Stimulated activated naive CD4-positive, alpha-beta T cell (primary cell): Measurements from ENCODE around the gene AFG3L2.

ENCODE experiments used
- DNase-seq, 6 experiments: peaks; one replicate each; lab custom pipeline; 2025; lab: John Stamatoyannopoulos, UW

The AFG3L2 gene

DNA sequence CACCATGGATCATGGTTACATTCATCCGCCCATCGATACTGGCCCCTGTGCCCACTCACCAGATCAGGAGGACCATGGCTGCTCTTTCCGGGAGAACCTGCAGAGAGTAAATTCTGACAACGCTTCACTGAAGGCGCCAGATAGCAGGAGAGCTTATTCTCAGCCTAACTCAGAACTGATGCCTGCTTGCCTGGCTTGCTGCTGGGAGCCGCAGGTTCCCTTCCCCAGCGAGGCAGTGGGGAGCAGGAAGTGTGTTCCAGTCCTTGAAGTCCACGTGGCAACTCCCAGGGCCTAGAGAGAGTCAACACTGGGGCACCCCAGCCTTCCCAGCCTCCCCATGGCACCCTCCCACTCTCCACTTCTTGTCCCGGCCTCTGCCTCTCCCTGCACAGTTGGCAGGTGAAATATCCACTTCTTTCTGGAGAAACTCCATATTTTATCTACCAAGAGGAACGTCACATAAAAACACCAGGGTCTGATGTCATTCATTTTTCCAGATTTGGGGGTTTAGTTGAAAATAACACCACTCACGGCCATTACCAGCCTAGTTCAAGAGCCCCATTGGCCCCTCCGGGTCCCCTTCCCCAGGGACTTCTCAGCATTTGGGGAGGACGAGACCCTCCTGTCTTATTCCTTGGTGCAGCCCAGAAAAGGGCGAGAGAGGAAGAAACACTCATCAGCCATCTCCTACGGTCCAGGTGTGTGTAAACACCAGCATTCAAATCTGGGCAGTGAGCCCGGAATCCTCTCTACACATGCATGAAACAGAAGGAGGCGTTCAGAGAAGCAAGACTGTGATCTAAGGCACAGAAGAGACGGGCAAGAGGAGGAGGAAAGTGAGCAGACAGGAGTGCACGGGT is 72.4 kb downstream of the AFG3L2 start:
- no peak for DNase-seq

DNA sequence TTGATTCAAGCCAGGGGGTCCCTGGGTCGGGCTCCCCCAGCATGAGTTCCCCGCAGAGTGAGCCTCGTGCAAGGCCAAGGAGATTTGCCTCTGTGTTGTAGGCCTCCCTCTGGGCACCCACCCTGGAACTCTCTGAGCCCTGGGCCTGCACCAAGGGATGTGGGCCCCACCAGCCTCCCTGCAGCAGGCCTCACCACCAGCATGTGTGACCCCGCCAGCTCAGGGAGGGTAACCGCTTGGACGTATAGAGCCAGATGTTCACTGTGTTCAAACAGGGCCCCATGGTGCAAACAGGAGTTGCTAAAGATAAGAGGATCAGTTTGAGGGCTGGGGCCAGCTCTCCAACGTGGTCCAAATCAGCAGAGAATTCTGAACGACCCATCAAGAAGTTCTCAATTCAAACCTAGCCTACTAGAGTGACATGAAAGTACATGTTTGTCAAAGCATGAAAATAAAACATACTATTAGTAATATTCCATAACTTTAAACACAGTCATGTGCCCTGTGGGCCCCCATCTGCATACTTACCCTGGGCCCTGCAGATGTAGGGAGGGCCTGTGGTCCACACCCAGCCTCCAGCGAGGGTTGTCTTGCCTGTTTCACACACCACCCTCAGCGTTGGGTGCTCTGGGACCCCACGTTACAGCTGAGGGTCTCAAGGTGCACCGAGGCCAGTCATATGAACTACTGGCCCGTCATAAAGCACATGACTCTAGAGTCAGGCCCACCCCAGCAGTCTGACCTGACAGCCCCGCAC is 74.5 kb downstream of the AFG3L2 start:
- no peak for DNase-seq

DNA sequence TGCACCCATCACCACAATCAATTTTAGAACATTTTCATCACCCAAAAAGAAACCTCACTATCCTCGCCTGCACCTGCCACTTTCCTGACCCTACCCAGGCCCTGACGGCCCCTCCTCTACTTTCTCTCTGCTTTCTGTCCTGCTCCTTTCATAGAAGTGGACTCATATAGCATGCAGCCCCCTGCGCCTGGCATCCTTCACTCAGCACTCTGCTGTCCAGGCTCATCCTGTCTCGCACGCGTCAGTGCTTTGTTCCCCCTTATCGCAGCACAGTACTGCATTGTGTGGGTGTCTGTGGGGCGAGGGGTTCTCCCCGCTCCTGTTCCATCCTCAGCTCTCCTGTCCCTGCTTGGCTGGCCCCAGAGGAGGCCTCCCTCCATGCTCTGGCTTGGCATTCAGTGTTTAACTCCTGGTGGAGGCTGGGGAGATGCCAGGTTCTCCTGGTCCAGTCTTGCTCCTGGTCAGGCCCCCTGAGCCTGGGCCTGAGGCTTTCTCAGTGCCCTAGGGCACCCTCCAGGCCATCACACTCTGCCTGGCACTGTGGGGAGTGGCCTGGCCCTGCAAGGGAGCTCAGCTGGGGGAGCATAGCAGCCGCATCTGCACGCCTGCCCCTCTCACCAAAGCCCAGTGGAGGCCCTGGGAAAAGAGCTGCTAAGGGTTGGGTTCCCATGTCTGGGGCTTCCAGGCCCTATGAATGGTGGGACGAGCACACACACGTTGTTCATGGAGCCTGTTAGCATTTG is 75.6 kb downstream of the AFG3L2 start:
- no peak for DNase-seq

DNA sequence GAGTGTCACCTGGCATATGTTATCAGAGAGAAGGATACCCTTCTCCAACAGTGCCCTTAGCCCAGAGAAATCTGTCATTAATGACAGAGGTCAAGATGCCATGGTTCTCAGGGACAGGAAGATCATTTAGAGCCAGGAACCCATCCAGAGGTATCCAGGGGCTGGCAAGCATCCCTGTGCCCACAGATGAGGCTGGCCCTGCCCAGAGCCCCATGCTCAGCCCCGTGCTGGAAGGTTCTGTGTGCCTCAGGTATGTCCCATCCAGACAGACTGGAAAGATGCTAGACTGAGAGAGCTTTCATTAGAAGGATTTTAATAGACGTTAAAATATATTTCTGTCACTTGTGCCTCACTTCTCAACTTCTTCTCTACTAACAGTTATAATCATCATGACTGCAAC is 77.2 kb downstream of the AFG3L2 start:
- no peak for DNase-seq

DNA sequence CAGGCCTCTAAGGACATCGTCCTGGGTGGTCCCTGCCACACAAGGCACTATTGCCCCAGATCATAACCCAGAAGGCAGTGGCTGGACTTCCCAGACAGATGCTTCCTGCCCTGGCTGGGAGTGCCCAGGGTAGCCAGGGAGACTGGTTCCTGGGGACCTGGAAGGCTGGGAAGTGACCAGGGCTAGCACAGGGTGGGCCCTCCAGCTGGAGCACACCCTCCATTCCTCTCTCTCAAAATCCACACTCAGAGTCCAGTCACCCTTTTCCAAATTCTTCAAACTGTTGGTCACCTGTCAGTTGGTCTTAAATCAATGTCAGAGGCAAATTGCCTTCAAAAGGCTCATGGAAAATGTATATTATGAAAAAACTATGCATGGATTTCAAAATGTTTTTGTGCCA is 80.6 kb downstream of the AFG3L2 start:
- no peak for DNase-seq

DNA sequence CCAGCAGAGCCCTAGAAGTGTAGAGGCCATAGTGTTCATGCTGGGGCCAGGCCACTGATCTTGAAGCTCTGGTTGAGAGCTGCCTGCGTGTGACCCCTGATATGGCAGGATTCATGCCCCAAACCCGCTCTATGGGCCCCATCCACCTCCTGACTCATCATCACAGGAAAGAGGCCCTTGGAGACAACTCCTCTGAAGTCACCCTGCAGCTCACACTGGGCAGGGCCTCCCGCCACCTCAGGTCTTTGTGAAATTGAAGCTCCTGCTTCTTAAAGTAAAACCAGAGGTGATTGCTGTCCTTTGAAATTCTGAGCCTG is 81.0 kb downstream of the AFG3L2 start:
- DNase-seq, result no peak

DNA sequence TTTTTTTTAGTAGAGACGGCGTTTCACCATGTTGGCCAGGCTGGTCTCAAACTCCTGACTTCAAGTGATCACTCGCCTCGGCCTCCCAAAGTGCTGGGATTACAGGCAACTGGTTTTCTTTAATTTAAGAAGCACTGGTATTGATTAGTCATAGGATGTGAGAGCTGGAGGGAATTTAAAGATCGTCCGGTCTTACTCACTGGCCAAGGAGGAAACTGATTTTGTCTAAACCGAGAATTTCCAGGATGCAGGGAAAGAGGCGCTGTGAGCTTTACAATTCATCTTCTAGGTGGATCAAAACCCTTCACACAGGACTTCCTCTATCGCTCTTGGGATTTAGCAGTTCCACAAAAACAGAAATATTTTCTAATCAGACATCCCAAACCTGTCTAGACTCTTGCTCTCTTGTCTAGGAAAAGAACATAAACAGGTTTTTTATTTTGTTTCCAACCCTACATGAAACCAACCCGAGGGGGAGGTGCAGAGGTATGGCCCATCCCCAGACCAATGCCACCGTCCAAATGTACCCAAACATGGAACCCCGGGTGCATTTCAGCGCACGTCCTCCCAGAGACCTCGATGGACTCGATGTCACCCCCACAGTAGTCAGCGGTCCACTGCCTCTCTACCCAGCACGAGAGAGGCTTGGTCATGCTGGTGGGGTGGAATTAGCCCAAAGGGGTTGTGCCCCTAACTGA is 81.5 kb downstream of the AFG3L2 start:
- no peak for DNase-seq

DNA sequence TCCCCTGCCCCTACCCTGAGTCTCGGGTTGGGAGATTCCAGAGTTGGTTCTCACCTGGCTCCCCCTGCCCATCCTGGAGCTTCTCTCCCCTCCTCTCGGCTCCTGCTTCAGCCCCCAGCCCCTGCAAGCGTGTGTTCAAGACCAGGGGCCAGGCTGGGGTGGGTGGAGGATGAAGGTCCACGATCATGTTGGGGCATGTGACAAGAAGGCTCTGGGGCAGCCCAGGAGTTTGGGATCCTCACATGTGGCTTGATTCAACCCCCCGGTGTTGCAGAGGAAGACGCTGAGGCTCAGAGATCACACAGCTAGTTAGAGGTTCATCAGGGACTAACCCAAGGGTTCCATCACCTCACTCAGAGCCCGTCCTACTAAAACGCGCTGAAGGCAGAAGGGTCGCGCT is 83.2 kb downstream of the AFG3L2 start:
- no peak for DNase-seq

DNA sequence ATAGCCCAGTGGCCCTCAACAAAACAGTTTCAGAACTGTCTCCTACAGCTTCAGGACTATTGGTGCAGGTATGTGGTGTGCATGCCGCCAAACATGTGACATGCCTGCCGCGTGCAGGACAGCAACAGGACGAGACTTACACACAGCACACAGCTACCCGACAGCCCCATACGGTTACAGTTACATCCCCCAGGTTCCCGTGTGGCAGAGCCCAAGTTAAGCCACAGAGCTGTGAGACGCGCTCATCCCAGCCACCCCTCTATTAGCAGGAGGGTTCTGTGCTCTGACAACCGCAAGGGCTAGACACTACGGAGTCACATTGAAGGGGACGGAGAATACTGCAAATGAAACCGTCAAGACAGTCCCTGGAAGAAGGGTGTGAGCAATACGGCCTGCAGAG is 85.3 kb downstream of the AFG3L2 start:
- no peak for DNase-seq

DNA sequence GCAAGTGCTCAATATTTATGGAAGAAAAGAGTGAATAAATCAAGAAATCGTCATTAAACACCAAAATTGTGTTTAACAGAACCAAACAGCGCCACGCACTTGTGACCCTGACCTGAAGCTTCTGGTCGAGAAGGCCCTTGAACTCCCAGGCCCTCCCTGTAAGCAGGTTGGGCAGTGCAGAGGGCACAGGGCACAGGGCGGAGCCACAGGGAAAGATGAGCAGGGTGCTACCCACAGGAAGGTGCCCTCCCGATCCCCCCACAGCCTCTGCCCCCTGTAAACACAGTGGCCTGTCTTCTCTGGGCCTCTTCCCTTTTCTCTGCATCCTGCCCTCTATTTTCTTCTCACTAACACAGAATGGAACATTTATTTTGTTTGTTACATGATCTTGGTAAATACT is 85.9 kb downstream of the AFG3L2 start:
- no peak for DNase-seq

DNA sequence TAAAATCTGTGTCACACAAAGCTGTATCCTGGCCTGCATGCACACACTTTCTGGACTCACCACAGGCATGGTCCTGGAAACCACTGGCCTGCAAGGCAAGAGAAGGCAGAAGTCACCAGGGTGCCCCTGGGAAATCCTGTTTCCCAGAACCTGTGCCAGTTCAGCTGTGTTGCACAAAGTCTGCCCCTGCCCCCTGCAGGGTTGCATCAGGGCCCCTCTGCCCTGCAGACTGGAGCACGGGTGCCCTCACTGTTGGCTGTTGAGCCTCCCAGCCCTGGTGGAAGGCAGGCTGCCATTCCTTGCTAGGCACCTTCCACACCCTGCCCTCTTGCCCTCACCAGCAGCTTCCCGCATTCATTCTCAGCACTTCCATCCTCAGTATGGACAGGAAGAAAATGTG is 86.9 kb downstream of the AFG3L2 start:
- DNase-seq, result no peak

DNA sequence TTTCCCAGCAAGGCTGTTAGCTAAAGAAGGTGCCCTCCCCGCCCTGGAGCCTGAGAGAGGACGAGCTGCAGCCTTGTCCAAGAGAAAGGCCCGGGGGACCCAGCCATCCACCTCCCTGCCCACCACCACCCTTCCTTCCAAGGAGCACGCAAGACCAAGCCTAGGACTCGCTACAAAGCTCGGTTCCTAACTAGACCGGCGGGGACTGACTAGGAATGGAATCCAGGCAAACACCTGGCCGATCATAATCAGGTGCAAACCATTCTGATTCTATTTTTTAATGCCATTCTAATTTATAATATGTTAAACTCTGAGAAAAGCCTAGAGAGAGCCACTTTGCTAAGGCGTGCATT is 88.6 kb downstream of the AFG3L2 start:
- DNase-seq, result no peak

DNA sequence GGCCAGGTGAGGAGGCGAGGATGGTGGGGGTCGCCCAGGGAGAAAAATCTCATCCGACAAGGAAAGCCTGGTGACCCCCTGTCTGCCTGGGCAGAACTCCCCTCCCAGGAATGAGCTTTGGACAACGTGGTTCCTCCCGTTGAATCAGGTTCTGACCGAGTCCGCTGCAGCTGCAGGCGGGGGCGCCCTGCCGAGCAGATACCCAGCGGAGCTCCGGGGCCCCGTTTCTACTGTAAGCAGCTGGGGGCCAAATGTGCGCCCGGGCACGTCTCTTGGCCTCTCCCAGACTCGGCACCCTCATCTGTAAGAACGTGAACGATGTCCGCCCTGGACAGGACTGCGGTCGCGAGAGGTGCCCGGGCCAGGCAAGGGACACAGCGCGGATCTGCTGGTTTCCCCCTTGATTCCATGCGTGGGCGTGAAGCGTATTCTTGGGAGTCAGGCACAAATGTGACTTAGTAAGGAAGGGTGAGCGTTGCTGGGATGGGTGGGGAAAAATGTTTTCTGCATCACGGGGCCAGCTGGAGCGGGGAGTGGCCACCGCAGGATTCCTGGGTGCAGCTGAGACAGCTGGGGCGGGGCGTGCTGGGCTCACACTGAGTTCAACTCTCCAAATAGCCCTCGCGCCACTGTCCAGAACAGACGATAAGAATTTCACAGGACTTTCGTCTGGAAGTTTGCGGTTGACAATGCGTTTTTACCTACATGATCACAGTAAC is 89.2 kb downstream of the AFG3L2 start:
- no peak for DNase-seq

DNA sequence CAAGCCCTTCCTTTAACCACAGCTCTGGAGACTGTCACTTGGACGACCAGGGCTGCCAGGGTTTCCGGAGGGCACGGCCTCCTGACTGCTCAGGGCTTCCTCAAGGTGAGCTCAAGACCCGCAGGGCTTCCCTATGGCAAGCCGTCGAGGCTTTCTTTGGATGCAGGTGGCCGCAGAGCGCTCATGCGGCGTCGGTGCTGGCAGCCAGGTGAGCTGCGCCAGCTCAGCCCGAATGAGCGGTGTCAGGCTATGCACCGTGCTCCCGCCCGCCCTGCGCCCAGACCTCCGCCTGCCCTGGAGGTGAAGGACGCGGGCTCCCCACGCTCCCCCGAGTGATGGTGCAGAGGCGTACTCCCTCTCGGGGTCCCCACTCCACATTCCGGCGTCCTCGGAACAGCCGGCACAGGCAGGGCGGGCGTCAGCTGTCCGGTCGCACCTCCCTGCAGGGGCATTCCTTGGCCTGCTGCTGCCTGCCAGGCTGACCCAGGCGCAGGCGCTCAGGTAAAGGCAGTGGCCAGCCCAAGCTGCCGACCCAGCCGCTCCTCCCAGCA is 89.8 kb downstream of the AFG3L2 start:
- no peak for DNase-seq

DNA sequence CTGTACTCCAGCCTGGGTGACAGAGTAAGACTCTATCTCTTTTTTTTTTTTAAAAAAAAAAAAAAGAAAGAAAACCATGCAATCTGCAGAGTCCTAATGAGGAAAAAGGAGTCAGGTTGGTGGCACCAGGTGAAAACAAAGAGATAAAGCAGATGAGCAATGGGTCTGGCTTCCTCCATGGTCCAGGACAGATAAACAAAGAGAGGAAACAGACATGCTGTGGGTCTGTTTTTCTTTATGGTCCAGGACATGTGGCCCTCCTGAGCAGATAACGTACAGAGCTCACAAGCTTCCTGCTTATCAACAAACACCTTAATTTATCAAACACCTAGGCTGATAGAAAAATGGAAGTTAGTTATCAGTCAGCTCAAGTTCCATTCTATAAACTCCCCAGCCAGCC is 93.4 kb downstream of the AFG3L2 start:
- DNase-seq, result no peak

DNA sequence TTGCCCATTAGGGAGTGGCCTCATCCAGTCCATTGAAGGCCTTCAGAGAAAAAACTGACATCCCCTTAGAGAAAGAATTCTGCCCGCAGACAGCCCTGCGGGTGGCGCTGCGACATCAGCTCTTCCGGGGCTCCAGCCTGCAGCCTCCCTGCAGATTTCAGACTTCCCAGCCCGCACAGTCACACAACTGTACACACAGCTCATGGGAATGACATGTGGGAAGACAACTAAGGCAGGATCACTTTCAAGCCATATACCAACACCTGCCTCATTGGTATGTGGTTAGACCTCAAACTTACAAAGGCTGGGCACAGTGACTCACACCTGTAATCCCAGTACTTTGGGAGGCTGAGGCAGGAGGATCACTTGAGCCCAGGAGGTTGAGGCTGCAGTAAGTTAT is 93.8 kb downstream of the AFG3L2 start:
- no peak for DNase-seq

DNA sequence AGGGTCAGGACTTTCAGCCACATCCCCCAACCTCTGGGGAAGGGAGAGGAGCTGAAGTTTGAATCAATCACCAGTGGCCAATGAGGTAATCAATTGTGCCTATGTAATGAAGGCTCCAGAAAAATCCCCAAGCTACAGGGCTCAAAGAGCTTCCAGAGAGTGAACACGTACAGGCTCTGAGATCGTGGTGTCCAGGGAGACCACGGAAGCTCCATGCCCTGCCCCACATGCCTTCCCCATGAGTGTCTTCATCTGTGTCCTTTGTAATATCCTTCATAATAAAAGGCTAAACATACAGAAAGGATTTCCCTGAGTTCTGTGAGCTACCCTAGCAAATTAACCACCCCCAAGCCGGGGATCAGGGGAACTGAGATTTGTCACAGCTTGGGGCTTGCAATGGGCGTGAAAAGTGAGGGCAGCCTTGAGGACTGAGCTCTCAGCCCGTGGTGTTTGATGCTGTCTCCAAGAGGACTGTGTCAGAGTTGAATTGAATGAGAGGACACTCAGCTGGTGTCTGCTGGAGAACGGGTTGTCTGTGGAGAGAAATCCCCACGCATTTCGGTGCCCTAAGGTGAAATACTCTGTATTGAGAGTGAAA is 94.5 kb downstream of the AFG3L2 start:
- DNase-seq, result no peak

DNA sequence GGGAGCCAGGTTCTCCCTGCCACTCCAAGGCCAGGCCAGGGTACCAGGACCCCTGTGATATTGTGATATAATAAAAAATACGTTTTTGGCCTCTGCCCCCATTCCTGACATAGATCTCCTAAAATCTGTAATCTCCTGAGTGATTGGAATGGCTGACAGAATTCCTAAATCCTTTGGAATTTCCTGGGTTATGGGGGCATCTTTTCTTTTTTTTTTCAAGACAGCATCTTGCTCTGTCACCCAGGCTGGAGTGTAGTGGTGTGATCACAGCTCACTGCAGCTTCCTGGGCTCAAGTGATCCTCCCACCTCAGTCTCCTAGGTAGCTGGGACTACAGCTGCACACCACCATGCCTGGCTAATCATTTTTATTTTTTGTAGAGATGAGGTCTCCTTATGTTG is 95.2 kb downstream of the AFG3L2 start:
- no peak for DNase-seq

DNA sequence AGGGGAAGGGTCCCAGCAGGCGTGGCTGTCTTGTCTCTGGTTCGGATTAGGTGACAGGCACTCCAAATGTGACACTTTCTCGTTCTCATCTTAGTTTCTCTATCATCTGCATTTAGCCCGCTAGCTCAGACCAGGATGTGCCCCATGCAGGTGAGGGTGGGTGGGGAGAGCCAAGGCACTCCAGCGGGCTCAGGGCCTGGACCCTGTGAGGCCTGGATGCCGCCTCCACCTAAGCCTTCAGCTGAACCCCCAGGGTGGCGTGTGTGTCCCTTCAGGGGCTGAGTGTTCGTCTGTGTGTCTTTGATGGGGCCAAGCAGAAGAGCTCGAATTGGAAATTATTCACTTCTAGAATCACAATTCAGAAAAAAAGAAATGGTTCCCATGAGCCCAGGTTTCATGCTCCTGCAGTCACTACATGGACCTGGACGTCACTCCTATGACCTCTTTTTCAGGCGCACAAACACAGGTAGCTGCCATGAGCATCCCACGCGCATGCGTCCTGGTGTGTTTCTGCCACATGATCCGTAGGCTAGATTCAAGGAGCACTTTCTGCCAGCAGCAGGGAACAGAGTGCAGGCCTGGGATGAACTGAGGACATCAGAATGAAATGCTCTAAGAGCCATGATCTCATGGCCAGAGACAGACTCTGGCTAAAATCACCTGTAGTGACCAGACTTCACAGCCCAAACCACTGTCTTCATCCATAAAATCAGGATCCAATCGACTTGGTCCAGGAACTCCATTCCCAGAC is 97.1 kb downstream of the AFG3L2 start:
- no peak for DNase-seq
